GM12878 (cell line): Measurements from ENCODE around the gene ZNF48. TPM values are rescaled to one million over a fixed set of nuclear protein-coding genes. Genes with fewer than 3 reads are reported as not detected.

Experiments
- BACH1 ChIP-seq: fragments of 450-650 bp; IDR thresholded peaks from 2 replicates; pipeline ENCODE4 v1.6.1; 2017; ENCODE audit warnings: mild to moderate bottlenecking, borderline replicate concordance
- CBX3 ChIP-seq: fragments of 200-600 bp; sonication (generic); IDR thresholded peaks from 2 replicates; pipeline ENCODE4 v1.6.1; 2016; ENCODE audit warnings: low read depth, borderline replicate concordance
- CHD4 ChIP-seq: fragments of 200-600 bp; sonication (generic); IDR thresholded peaks from 2 replicates; pipeline ENCODE4 v1.6.1; 2016; ENCODE audit warnings: mild to moderate bottlenecking
- ETV6 ChIP-seq, 2 experiments: fragments of 450-650 bp in 1 of 2; IDR thresholded peaks in 1 of 2; conservative IDR thresholded peaks in 1 of 2; 2 replicates each; pipeline ENCODE4 v1.6.1; 2014; ENCODE audit warnings: antibody characterized with exemption in 1 of 2, borderline replicate concordance in 1 of 2, low read depth in 1 of 2, mild to moderate bottlenecking in 1 of 2, moderate library complexity in 1 of 2
- JUND ChIP-seq: IDR thresholded peaks from 2 replicates; pipeline ENCODE4 v1.6.1; 2012; ENCODE audit warnings: low read depth, mild to moderate bottlenecking, low read length, improper control_type of control experiment, moderate library complexity
- MEF2A ChIP-seq: IDR thresholded peaks from 2 replicates; pipeline ENCODE4 v1.6.1; 2011; ENCODE audit warnings: low read depth, mild to moderate bottlenecking, low read length, moderate library complexity; ENCODE audit not compliant: insufficient read depth
- MTA2 ChIP-seq: fragments of 450-650 bp; IDR thresholded peaks from 2 replicates; pipeline ENCODE4 v1.6.1; 2016; ENCODE audit warnings: low read depth, mild to moderate bottlenecking, moderate library complexity
- NR2F1 ChIP-seq: fragments of 450-650 bp; conservative IDR thresholded peaks from 2 replicates; pipeline ENCODE4 v1.6.1; 2017; ENCODE audit warnings: mild to moderate bottlenecking
- POLR2A ChIP-seq: IDR thresholded peaks from 2 replicates; pipeline ENCODE4 v1.6.1; 2011; ENCODE audit warnings: low read depth, mild to moderate bottlenecking, low read length
- PRDM15 ChIP-seq: fragments of 450-650 bp; formaldehyde crosslinking; IDR thresholded peaks from 2 replicates; pipeline ENCODE4 v1.4.0; 2020; ENCODE audit warnings: mild to moderate bottlenecking, moderate library complexity
- TCF7 ChIP-seq: IDR thresholded peaks from 2 replicates; pipeline ENCODE4 v1.6.1; 2014; ENCODE audit warnings: antibody characterized with exemption, borderline replicate concordance
- polyA plus RNA-seq, 11 experiments: library from polyadenylated mRNA; depleted of rRNA in 4 of 11; unstranded in 6 of 11; stranded (reverse) in 5 of 11; fragments of >200 nt; fragmentation: Nextera tagmentation in 4 of 11; fragmentation: Illumina TruSeq in 1 of 11; extraction: Ambion mirVana in 4 of 11; extraction: Trizol in 1 of 11; gene quantifications; 1 replicate in 1 of 11; 2 replicates in 10 of 11; pipeline versions ENCODE4 v1.2.1 to v1.2.3, GENCODE V29; 2011 to 2016; ENCODE audit warnings: inconsistent platforms in 2 of 11, missing spikeins in 2 of 11, low read depth in 1 of 11
- total RNA-seq, 4 experiments: library from RNA; depleted of rRNA in 3 of 4; stranded (reverse); fragments of >200 nt in 3 of 4; fragmentation: Illumina TruSeq in 1 of 4; extraction: Trizol in 1 of 4; gene quantifications; 2 replicates each; pipeline versions ENCODE4 v1.2.1 to v1.2.3, GENCODE V29; 2013 to 2021
- TF ChIP-seq, protein P1 (sequence below): fragments of 150-350 bp; IDR thresholded peaks from 2 replicates; pipeline ENCODE4 v1.6.1; 2016; ENCODE audit warnings: low read depth, low read length
- TF ChIP-seq, protein P2 (sequence below), 3 experiments: IDR thresholded peaks in 2 of 3; conservative IDR thresholded peaks in 1 of 3; 2 replicates each; pipeline ENCODE4 v1.5.1; 2011; ENCODE audit warnings: low read depth in 3 of 3, low read length in 3 of 3, mild to moderate bottlenecking in 3 of 3, control low read depth in 2 of 3, moderate library complexity in 2 of 3, inconsistent platforms in 1 of 3, mixed read lengths in 1 of 3; ENCODE audit not compliant: control insufficient read depth in 2 of 3, insufficient read depth in 1 of 3; ENCODE audit errors: extremely low read depth in 1 of 3
- TF ChIP-seq, protein P3 (sequence below): IDR thresholded peaks from 2 replicates; pipeline ENCODE4 v1.6.1; 2012; ENCODE audit warnings: mild to moderate bottlenecking, low read depth, low read length

The ZNF48 gene
- total and polyA plus RNA-seq, 10 of the 15 experiments (the other 5 are each of a cell fraction or from before 2014, with no cell fraction given) = 0.14 to 12.0 (median 4.2) TPM

DNA sequence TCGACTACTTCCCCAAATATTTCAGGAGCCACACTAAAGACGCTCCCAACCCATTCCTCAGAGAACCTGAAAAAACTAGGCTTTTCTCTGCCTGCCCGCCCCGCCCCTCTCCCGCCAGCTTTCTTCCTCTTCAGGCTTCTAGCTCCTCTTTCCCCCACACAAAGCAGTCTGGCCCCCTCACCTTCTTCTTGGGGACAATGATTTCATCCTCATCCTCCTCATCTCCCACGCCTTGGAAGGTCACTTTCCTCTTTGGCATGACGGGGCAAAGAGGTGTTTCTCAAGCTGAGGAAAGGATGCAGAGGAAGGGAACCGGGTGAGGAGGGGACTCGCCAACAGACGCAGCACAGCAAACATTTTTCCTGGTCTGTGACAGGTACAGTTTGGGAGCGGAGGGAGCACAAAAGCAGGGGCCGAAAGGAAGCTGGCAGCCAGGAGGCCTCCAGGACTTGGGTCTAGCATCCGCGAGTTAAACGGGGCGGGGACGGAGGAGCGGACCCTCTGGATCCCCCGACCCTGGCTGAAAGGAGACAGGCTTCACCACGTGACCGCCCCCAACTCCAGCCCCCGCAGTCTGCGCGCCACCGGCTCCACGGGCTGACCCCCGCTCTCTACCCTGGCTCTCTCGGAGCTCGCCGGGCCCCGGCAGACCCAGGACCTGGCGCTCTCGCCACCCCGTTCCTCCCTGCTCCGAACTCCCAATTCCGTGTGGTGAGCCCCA lies 40.6 kb upstream of the ZNF48 start (continued):
- TF ChIP-seq, protein P1, sequence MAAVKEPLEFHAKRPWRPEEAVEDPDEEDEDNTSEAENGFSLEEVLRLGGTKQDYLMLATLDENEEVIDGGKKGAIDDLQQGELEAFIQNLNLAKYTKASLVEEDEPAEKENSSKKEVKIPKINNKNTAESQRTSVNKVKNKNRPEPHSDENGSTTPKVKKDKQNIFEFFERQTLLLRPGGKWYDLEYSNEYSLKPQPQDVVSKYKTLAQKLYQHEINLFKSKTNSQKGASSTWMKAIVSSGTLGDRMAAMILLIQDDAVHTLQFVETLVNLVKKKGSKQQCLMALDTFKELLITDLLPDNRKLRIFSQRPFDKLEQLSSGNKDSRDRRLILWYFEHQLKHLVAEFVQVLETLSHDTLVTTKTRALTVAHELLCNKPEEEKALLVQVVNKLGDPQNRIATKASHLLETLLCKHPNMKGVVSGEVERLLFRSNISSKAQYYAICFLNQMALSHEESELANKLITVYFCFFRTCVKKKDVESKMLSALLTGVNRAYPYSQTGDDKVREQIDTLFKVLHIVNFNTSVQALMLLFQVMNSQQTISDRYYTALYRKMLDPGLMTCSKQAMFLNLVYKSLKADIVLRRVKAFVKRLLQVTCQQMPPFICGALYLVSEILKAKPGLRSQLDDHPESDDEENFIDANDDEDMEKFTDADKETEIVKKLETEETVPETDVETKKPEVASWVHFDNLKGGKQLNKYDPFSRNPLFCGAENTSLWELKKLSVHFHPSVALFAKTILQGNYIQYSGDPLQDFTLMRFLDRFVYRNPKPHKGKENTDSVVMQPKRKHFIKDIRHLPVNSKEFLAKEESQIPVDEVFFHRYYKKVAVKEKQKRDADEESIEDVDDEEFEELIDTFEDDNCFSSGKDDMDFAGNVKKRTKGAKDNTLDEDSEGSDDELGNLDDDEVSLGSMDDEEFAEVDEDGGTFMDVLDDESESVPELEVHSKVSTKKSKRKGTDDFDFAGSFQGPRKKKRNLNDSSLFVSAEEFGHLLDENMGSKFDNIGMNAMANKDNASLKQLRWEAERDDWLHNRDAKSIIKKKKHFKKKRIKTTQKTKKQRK = no peak
- TF ChIP-seq PRDM15 (CRISPR knock-in tag) = no peak
- no peak for TF ChIP-seq NR2F1
- TF ChIP-seq MEF2A = no peak
- TF ChIP-seq, protein P2, sequence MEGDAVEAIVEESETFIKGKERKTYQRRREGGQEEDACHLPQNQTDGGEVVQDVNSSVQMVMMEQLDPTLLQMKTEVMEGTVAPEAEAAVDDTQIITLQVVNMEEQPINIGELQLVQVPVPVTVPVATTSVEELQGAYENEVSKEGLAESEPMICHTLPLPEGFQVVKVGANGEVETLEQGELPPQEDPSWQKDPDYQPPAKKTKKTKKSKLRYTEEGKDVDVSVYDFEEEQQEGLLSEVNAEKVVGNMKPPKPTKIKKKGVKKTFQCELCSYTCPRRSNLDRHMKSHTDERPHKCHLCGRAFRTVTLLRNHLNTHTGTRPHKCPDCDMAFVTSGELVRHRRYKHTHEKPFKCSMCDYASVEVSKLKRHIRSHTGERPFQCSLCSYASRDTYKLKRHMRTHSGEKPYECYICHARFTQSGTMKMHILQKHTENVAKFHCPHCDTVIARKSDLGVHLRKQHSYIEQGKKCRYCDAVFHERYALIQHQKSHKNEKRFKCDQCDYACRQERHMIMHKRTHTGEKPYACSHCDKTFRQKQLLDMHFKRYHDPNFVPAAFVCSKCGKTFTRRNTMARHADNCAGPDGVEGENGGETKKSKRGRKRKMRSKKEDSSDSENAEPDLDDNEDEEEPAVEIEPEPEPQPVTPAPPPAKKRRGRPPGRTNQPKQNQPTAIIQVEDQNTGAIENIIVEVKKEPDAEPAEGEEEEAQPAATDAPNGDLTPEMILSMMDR (IDR thresholded peaks at IDR 0.05 in 2 of 3, conservative IDR thresholded peaks at IDR 0.05 in 1 of 3; ENCODE audit: control insufficient read depth in 2 of 3, extremely low read depth in 1 of 3, insufficient read depth in 1 of 3, low read depth in 3 of 3, low read length in 3 of 3) = no peak
- TF ChIP-seq JUND = no peak
- no peak for TF ChIP-seq ETV6 (conservative IDR thresholded peaks at IDR 0.05 in 1 of 2, IDR thresholded peaks at IDR 0.05 in 1 of 2; ENCODE audit: borderline replicate concordance in 1 of 2, low read depth in 1 of 2)
- TF ChIP-seq BACH1 = no peak
- no peak for TF ChIP-seq TCF7
- TF ChIP-seq, protein P3, sequence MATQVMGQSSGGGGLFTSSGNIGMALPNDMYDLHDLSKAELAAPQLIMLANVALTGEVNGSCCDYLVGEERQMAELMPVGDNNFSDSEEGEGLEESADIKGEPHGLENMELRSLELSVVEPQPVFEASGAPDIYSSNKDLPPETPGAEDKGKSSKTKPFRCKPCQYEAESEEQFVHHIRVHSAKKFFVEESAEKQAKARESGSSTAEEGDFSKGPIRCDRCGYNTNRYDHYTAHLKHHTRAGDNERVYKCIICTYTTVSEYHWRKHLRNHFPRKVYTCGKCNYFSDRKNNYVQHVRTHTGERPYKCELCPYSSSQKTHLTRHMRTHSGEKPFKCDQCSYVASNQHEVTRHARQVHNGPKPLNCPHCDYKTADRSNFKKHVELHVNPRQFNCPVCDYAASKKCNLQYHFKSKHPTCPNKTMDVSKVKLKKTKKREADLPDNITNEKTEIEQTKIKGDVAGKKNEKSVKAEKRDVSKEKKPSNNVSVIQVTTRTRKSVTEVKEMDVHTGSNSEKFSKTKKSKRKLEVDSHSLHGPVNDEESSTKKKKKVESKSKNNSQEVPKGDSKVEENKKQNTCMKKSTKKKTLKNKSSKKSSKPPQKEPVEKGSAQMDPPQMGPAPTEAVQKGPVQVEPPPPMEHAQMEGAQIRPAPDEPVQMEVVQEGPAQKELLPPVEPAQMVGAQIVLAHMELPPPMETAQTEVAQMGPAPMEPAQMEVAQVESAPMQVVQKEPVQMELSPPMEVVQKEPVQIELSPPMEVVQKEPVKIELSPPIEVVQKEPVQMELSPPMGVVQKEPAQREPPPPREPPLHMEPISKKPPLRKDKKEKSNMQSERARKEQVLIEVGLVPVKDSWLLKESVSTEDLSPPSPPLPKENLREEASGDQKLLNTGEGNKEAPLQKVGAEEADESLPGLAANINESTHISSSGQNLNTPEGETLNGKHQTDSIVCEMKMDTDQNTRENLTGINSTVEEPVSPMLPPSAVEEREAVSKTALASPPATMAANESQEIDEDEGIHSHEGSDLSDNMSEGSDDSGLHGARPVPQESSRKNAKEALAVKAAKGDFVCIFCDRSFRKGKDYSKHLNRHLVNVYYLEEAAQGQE = no peak
- no peak for TF ChIP-seq CBX3
- TF ChIP-seq CHD4 = no peak
- TF ChIP-seq MTA2 = no peak
- TF ChIP-seq POLR2A = no peak
